Lower lobe of right lung (tissue), 2 donors: ENCODE measurements around the gene DGKI. TPM values are rescaled to one million over a fixed set of nuclear protein-coding genes. Genes with fewer than 3 reads are reported as not detected.

Source experiments
- ATAC-seq, 2 donors: fragments of 200-7000 bp; cut with Tn5 transposase; one replicate each; pipeline ENCODE4 v1.9.1; 2020 to 2022; ENCODE audit warnings: mild to moderate bottlenecking in 2 of 2, moderate library complexity in 2 of 2
- DNase-seq: peaks from one replicate; pipeline ENCODE4 v3.0.0-alpha.2; 2020
- H3K27ac ChIP-seq: fragments of 200-600 bp; one replicate; pipeline ENCODE4 v1.8.0; 2022
- H3K27me3 ChIP-seq: fragments of 200-600 bp; one replicate; pipeline ENCODE4 v1.8.0; 2022; ENCODE audit warnings: low read depth
- H3K36me3 ChIP-seq: fragments of 200-600 bp; one replicate; pipeline ENCODE4 v1.8.0; 2022; ENCODE audit warnings: mild to moderate bottlenecking
- H3K4me1 ChIP-seq: fragments of 200-600 bp; one replicate; pipeline ENCODE4 v1.8.0; 2022
- H3K4me3 ChIP-seq: fragments of 200-600 bp; one replicate; pipeline ENCODE4 v1.8.0; 2022; ENCODE audit warnings: mild to moderate bottlenecking
- H3K9me3 ChIP-seq: fragments of 200-600 bp; one replicate; pipeline ENCODE4 v1.8.0; 2022
- CTCF ChIP-seq: fragments of 200-600 bp; IDR thresholded peaks from one replicate; pipeline ENCODE4 v1.8.0; 2022; ENCODE audit warnings: antibody characterized with exemption, mild to moderate bottlenecking
- intact Hi-C: fragments of 100-400 bp; cut with DNase I; formaldehyde crosslinking; loops from one replicate; pipeline ENCODE4 v1.11.0; 2022
- total RNA-seq: library from RNA; stranded (reverse); fragmentation: NEBNext Ultra II Directional; extraction: Animal tissue kit (Norgen Biotek cat#: 25700); gene quantifications from one replicate; pipeline ENCODE4 v1.2.1, GENCODE V29; 2021
- donor health status: DM: no; HTN: yes; CAD: no; lungs with severe emphysema.

DGKI gene
- total RNA-seq, 1 donor from 2014 or later, result 0.09 TPM

GRCh38 chr7:137572056-137572784, 274.6 kb downstream of the DGKI start:
- H3K4me1 ChIP-seq, result no peaks in the 10 kb centered on the region
- H3K36me3 ChIP-seq, result no peaks in the 10 kb centered on the region
- H3K27me3 ChIP-seq, result no peaks in the 10 kb centered on the region
- no peak overlapping the region for H3K4me3 ChIP-seq
- ATAC-seq, result no peak
- H3K9me3 ChIP-seq, result no peaks in the 10 kb centered on the region
- H3K27ac ChIP-seq, result no peak overlapping the region
- intact Hi-C loops, result no loop called here
- DNase-seq, result no peak
- TF ChIP-seq CTCF, result no peak

- intact Hi-C loops, result no loop called here
- H3K9me3 ChIP-seq, result no peaks in the 10 kb centered on the region
- ATAC-seq, result no peak
- H3K4me3 ChIP-seq, result no peak overlapping the region
- no peak overlapping the region for H3K27ac ChIP-seq
- no peaks in the 10 kb centered on the region for H3K27me3 ChIP-seq
- no peak for TF ChIP-seq CTCF
- no peaks in the 10 kb centered on the region for H3K36me3 ChIP-seq
- DNase-seq, result no peak
- no peaks in the 10 kb centered on the region for H3K4me1 ChIP-seq
These were observed 282.1 kb downstream of the DGKI start for GRCh38 chr7:137564677-137565076.

- ATAC-seq, result no peak
- Histone ChIP-seq H3K27ac (no peak overlapping the region), H3K9me3 (no peaks in the 10 kb centered on the region), H3K4me1 (no peaks in the 10 kb centered on the region), H3K4me3 (no peak overlapping the region), H3K36me3 (no peaks in the 10 kb centered on the region), H3K27me3 (no peaks in the 10 kb centered on the region)
- DNase-seq, result no peak
- intact Hi-C loops, result no loop called here
- no peak for TF ChIP-seq CTCF
These were observed 282.8 kb downstream of the DGKI start for GRCh38 chr7:137563981-137564380.

GRCh38 chr7:137547485-137547884, 299.3 kb downstream of the DGKI start:
- Histone ChIP-seq H3K4me3 (no peak overlapping the region), H3K4me1 (no peaks in the 10 kb centered on the region), H3K9me3 (no peaks in the 10 kb centered on the region), H3K27me3 (no peaks in the 10 kb centered on the region), H3K27ac (no peak overlapping the region), H3K36me3 (no peaks in the 10 kb centered on the region)
- no peak for DNase-seq
- TF ChIP-seq CTCF, result no peak
- no peak for ATAC-seq
- intact Hi-C loops, result no loop called here

- H3K4me3 ChIP-seq, result no peak overlapping the region
- ATAC-seq (no peak), DNase-seq (no peak)
- intact Hi-C loops, result no loop called here
- no peak overlapping the region for H3K27ac ChIP-seq
- no peak for TF ChIP-seq CTCF
- H3K9me3 ChIP-seq, result no peaks in the 10 kb centered on the region
- H3K4me1 ChIP-seq, result no peaks in the 10 kb centered on the region
- no peaks in the 10 kb centered on the region for H3K27me3 ChIP-seq
- no peaks in the 10 kb centered on the region for H3K36me3 ChIP-seq
These were observed 300.1 kb downstream of the DGKI start for GRCh38 chr7:137546671-137547070.
